Aorta (tissue), 5 donors: ENCODE results near the gene OR5F1. TPM values are rescaled to one million over a fixed set of nuclear protein-coding genes. Genes with fewer than 3 reads are reported as not detected.

Source experiments
- ATAC-seq: fragments of 200-7000 bp; cut with Tn5 transposase; one replicate; pipeline ENCODE4 v1.9.1; 2022; ENCODE audit warnings: moderate library complexity; ENCODE audit not compliant: low FRiP score
- DNase-seq, 2 donors: peaks; one replicate each; pipeline ENCODE4 v3.0.0-alpha.2; 2020
- H3K27ac ChIP-seq, 2 donors: one replicate each; pipeline ENCODE4 v1.5.1; 2013; ENCODE audit warnings: low read length in 2 of 2, mild to moderate bottlenecking in 2 of 2, moderate library complexity in 2 of 2, control low read depth in 1 of 2, inconsistent platforms in 1 of 2, low read depth in 1 of 2
- H3K27me3 ChIP-seq, 2 donors: one replicate each; pipeline ENCODE4 v1.6.1; 2013; ENCODE audit warnings: control low read depth in 1 of 2, low read length in 1 of 2, mild to moderate bottlenecking in 1 of 2, moderate library complexity in 1 of 2; ENCODE audit not compliant: insufficient read depth in 2 of 2, control insufficient read depth in 1 of 2
- H3K36me3 ChIP-seq, 2 donors: one replicate each; pipeline ENCODE4 v1.6.1; 2013; ENCODE audit warnings: control low read depth in 1 of 2, low read length in 1 of 2, mild to moderate bottlenecking in 1 of 2; ENCODE audit not compliant: insufficient read depth in 2 of 2, control insufficient read depth in 1 of 2
- H3K4me1 ChIP-seq, 2 donors: one replicate each; pipeline ENCODE4 v1.6.1; 2013; ENCODE audit warnings: low read length in 2 of 2, control low read depth in 1 of 2, mild to moderate bottlenecking in 1 of 2, moderate library complexity in 1 of 2; ENCODE audit not compliant: insufficient read depth in 2 of 2, control insufficient read depth in 1 of 2
- H3K4me3 ChIP-seq, 2 donors: one replicate each; pipeline ENCODE4 v1.5.1; 2013; ENCODE audit warnings: low read length in 2 of 2, control low read depth in 1 of 2, mild to moderate bottlenecking in 1 of 2
- H3K9me3 ChIP-seq: one replicate; pipeline ENCODE4 v1.6.1; 2013; ENCODE audit warnings: mild to moderate bottlenecking, low read length; ENCODE audit not compliant: control insufficient read depth
- WGBS, 2 donors: extraction: QIAGEN DNeasy Blood & Tissue Kit; methylation state at CpG; one replicate each; pipeline ENCODE4 v1.1.7; 2013; 5-methylcytosine and 5-hydroxymethylcytosine counted together
- intact Hi-C, 2 donors: fragments of 100-400 bp; cut with DNase I; formaldehyde crosslinking; loops; one replicate each; pipeline versions ENCODE4 v1.14.2 to v1.15.0; 2022
- long read RNA-seq, 2 donors: library from polyadenylated mRNA; unstranded; transcript quantifications; one replicate each; pipeline ENCODE4 v2.0.0, GENCODE V29; 2020 to 2021
- polyA plus RNA-seq, 2 donors: library from polyadenylated mRNA; stranded (reverse); fragments of 200-250 nt; gene quantifications; one replicate each; pipeline ENCODE4 v1.2.3, GENCODE V29; 2013
- total RNA-seq, 2 donors: library from RNA; stranded (reverse); fragmentation: NEBNext Ultra II Directional; extraction: Animal tissue kit (Norgen Biotek cat#: 25700); gene quantifications; one replicate each; pipeline ENCODE4 v1.2.1, GENCODE V29; 2021
- donor health status: healthy with polysubstance abuse.
- donor health status: Bipolar disorder and iron deficiency.
- donor health status: DM: no; HTN: no; CAD: no.
- donor health status: DM: no; HTN: no; CAD: no.
- donor health status: DM: yes; HTN: yes; CAD: no.

The OR5F1 gene
- total RNA-seq (not detected), polyA plus RNA-seq (not detected)
- long read RNA-seq, donor 1, result 0 reads
- long read RNA-seq, donor 2, result 0 reads

DNA sequence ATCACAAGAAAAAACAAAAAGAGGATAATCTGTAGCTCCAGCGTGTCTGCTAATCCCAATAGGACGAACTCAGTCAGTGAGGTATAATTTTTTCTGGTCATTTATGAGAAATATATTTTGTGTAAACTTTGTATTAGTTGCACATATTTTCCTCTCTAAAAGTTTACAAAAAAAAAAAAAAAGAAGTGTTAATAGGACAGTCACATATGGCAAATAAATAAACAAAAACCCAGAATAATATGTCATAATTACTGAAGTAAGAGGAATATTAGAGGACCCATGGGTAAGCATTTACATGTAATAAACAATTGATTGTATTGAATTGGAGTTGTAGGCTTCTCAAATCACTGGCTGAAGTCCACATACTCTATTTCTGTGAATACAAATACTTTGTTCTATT, at the start of gene OR5F1:
Gene OR5F1, minus strand, starts transcription at position 101 of the 400 bp plus-strand sequence. Its CDS starts 0 bp downstream, at position 101.
- intact Hi-C loops, result no loop called here
- Histone ChIP-seq H3K4me1 (no peaks in the 10 kb centered on the region), H3K36me3 (no peaks in the 10 kb centered on the region), H3K9me3 (no peaks in the 10 kb centered on the region), H3K27ac (no peak within 1 kb of the TSS), H3K4me3 (no peak within 1 kb of the TSS), H3K27me3 (no peaks in the 10 kb centered on the region)
- 60 to 68% methylated on average over 2 of the region's 2 CpGs for WGBS, 2 donors
- no peak for DNase-seq
- ATAC-seq, result no peak

DNA sequence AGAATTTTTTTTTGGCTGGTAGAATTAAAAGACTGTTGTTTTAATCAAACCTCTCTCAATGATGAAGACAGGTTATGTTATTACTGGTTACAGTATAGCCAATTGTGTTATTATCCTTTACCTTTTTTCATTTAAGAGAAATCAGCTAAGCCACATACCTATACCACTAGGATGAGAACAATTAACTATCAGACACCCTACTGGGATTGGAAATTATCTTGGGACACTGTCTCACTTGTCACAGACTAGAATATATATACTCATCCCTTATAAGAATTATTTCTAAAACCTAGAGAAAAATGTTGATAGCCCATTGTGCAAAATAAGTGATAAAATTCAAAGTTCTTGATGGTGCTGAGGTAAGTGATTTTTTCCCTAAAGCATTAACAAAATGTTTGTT, 32.9 kb upstream of the OR5F1 start, which contains the start of gene OR5AS1:
Gene OR5AS1, plus strand, starts transcription at position 301 of the 400 bp plus-strand sequence. CDS start 2,765 bp downstream, outside the sequence.
- DNase-seq (no peak), ATAC-seq (no peak)
- no peaks in the 10 kb centered on the region for H3K36me3 ChIP-seq
- no peak within 1 kb of the TSS for H3K4me3 ChIP-seq
- no peaks in the 10 kb centered on the region for H3K27me3 ChIP-seq
- peaks cover 4% of the 10 kb centered on the region for H3K9me3 ChIP-seq
- intact Hi-C loops, result no loop called here
- no peaks in the 10 kb centered on the region for H3K4me1 ChIP-seq
- no peak within 1 kb of the TSS for H3K27ac ChIP-seq

DNA sequence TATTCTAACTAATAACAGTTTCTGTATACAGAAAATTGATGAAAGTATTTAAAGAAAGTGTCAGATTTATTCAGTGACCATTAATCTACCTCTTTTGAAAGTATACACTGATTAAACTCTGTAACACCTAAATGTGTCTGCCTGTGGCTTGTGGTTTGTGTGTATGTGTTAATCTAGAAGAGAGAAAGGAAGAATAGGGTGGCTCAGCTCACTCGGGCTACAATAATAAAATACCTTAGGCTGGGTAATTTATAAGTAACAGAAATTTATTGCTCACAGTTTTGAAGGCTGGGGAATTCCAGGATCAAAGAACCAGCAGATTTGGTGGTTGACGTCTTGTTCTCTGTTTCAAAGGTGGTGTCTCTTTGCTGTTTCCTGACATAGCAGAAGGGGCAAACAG, 19.4 kb upstream of the OR5F1 start:
- Histone ChIP-seq H3K4me3 (no peak overlapping the region), H3K36me3 (no peaks in the 10 kb centered on the region), H3K27ac (no peak overlapping the region), H3K9me3 (no peaks in the 10 kb centered on the region), H3K4me1 (no peaks in the 10 kb centered on the region), H3K27me3 (no peaks in the 10 kb centered on the region)
- intact Hi-C loops, result no loop called here
- WGBS, 2 donors, result 37 to 48% methylated on average over 2 of the region's 2 CpGs
- no peak for DNase-seq
- ATAC-seq, result no peak

DNA sequence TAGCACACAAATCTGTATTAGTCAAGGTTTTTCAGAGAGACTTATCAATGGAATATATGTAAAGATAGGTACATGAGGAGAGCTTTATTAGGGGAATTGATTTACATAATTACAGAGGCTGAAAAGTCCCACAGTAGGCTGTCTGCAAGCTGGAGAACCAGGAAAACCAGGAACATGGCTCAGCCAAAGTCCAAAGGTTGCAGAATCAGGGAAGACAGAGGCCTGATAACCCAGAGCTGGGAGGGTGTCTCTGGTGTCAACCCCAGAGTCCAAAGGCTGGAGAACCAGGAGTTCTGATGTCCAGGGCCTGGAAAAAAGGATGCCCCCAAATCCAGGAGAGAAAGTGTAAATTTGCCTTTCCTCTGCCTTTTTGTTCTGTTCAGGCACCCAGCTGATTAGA, 16.3 kb upstream of the OR5F1 start:
- ATAC-seq, result no peak
- intact Hi-C loops, result no loop called here

DNA sequence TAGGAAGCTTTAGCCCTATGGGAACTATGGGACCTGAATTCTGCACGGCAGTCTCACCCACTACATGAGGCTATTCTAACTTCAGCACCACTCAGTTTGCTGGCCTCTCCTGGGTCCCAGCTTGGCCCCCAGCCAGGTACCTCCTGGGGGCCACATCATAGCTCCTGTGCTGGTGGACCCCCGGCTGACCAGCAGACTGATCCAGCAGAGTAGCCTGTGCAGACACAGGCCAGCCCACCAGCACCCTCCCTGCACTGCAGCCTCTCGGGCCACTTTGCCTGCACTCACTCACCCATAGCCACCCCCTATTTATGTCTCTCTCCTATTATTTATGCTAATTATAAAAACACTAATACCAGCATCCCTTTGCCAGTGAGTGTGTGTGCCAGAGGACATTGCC, 23.5 kb downstream of the OR5F1 start:
- Histone ChIP-seq H3K36me3 (no peaks in the 10 kb centered on the region), H3K27me3 (no peaks in the 10 kb centered on the region), H3K27ac (no peak overlapping the region), H3K9me3 (no peaks in the 10 kb centered on the region), H3K4me1 (no peaks in the 10 kb centered on the region), H3K4me3 (no peak overlapping the region)
- 72 to 85% methylated on average over 3 of the region's 3 CpGs for WGBS, 2 donors
- no peak for ATAC-seq
- intact Hi-C loops, result no loop called here
- no peak for DNase-seq

More for the DNA sequence above, 16.3 kb upstream of the OR5F1 start:
- no peaks in the 10 kb centered on the region for H3K27me3 ChIP-seq
- no peak overlapping the region for H3K27ac ChIP-seq
- DNase-seq, result no peak
- H3K9me3 ChIP-seq, result no peaks in the 10 kb centered on the region
- no peaks in the 10 kb centered on the region for H3K4me1 ChIP-seq
- no peak overlapping the region for H3K4me3 ChIP-seq
- H3K36me3 ChIP-seq, result no peaks in the 10 kb centered on the region

DNA sequence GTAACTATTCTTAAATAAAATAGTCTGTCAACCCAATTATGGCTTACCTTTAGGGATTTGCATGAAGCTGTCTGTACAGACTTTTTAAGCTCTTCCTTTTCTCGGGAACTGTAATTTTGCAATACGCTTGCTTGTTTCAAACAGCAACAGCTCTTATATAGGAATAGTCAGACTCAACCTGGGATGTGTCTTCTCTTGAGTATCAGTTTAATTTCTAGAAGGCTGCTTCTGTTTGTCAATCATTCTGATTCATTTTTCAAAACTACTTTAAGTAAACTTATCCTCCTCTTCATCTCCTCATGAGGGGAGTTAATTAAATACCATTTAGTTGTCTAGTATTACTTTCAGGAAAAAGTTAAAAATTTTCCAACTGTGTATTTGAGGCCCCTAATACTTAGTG, 24.6 kb downstream of the OR5F1 start, which contains the start of gene OR10AG1:
Gene OR10AG1, minus strand, starts transcription at position 101 of the 400 bp plus-strand sequence. Its CDS starts 38 bp downstream, at position 63.
- Histone ChIP-seq H3K4me1 (no peaks in the 10 kb centered on the region), H3K9me3 (no peaks in the 10 kb centered on the region), H3K27ac (no peak within 1 kb of the TSS), H3K4me3 (no peak within 1 kb of the TSS), H3K27me3 (no peaks in the 10 kb centered on the region), H3K36me3 (no peaks in the 10 kb centered on the region)
- intact Hi-C loops, result no loop called here
- no peak for DNase-seq
- ATAC-seq, result no peak
- WGBS, 2 donors, result 82 to 86% methylated on average over 2 of the region's 2 CpGs

DNA sequence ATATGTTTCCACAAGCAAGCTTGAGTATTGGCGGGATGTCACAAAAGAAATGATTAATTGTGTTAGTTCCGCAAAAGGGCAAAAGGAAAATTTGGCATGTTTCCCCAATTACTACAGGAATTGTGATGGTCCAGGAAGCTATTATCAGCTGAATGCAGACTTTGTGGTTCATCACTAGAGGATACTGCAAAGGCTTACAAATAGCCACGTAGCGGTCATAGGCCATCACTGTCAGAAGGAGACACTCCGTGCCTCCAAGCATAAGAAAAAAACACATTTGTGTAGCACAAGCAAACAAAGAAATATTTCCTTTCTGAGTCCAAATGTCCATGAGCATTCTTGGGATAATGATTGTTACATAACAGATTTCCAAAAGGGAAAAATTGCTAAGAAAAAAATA, 26.5 kb downstream of the OR5F1 start:
- H3K9me3 ChIP-seq, result no peaks in the 10 kb centered on the region
- no peak overlapping the region for H3K4me3 ChIP-seq
- no peak overlapping the region for H3K27ac ChIP-seq
- no peak for DNase-seq
- H3K27me3 ChIP-seq, result no peaks in the 10 kb centered on the region
- H3K36me3 ChIP-seq, result no peaks in the 10 kb centered on the region
- WGBS, 2 donors, result 79 to 86% methylated on average over 5 of the region's 5 CpGs
- H3K4me1 ChIP-seq, result no peaks in the 10 kb centered on the region
- ATAC-seq, result no peak
- intact Hi-C loops, result no loop called here

DNA sequence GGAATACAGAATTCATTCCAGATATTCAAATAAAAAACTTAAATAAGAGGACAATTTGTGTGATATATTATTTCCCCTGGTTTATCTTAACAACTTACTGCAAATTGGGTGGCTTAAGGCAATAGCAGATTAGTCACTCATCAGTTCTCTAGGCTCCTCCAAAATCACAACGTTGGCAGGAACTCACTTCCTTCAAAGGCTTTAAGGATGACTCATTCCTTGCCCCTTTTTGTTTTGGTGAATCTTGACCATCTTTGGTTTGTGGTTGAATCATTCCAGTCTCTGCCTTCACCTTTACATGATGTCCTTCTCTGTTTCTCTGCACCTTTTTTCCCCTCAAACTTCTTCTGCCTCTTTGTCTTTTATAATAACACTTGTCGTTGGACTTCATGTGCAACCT, 28.0 kb downstream of the OR5F1 start:
- Histone ChIP-seq H3K27me3 (no peaks in the 10 kb centered on the region), H3K4me3 (no peak overlapping the region), H3K27ac (no peak overlapping the region), H3K36me3 (no peaks in the 10 kb centered on the region), H3K9me3 (no peaks in the 10 kb centered on the region), H3K4me1 (no peaks in the 10 kb centered on the region)
- intact Hi-C loops, result no loop called here
- DNase-seq (no peak), ATAC-seq (no peak)
- 66 to 69% methylated on average over 2 of the region's 2 CpGs for WGBS, 2 donors

DNA sequence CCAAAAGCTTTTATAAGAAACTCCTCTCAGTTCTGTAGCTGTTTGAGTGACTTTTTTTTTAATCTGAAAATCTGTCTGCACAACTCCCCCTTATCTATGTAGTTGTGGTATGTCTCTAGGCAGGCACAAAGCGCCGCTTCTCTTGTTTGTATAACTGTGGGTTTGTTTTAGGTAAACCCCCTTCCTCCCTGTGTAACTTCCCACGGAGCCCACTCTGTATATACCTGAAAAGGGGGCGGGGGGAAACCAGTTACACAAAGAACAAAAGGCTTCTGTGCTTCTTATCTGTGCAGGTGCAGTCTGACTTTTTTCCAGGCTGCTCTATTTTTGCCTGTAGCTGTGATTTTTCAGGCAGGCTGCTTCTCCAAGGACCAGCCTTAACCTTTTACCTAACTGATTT, 37.9 kb downstream of the OR5F1 start:
- DNase-seq (no peak), ATAC-seq (no peak)
- H3K9me3 ChIP-seq, result no peaks in the 10 kb centered on the region
- H3K27me3 ChIP-seq, result no peaks in the 10 kb centered on the region
- H3K4me3 ChIP-seq, result no peak overlapping the region
- no peak overlapping the region for H3K27ac ChIP-seq
- no peaks in the 10 kb centered on the region for H3K36me3 ChIP-seq
- WGBS, 2 donors, result 56 to 58% methylated on average over 4 of the region's 4 CpGs
- no peaks in the 10 kb centered on the region for H3K4me1 ChIP-seq
- intact Hi-C loops, result no loop called here
